ENCODE data around the gene TENM4.

Gene TENM4

DNA sequence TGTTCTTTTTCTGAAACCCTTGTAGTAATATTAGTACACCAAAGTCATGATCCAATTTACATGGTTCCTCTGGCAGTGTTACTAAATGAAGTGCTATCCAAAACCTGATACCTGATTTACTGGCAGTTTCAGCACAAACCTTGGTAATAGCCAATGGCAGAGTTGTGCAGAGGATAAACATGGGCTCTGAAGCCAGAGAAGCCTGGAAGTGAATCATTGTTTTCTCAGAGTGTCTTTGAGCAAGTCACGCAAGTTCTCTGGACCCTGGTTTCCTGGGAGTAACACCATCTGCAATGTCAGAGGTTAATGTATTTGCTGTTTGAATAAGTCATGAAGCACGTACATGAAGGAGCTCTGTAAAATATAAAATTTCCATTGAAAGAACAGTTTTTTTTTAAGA, 643.9 kb downstream of the TENM4 start:
- no peak for TF ChIP-seq EZH2phosphoT487 (IDR thresholded peaks at IDR 0.05; ENCODE audit: borderline replicate concordance, low read length)
- TF ChIP-seq, protein P1, sequence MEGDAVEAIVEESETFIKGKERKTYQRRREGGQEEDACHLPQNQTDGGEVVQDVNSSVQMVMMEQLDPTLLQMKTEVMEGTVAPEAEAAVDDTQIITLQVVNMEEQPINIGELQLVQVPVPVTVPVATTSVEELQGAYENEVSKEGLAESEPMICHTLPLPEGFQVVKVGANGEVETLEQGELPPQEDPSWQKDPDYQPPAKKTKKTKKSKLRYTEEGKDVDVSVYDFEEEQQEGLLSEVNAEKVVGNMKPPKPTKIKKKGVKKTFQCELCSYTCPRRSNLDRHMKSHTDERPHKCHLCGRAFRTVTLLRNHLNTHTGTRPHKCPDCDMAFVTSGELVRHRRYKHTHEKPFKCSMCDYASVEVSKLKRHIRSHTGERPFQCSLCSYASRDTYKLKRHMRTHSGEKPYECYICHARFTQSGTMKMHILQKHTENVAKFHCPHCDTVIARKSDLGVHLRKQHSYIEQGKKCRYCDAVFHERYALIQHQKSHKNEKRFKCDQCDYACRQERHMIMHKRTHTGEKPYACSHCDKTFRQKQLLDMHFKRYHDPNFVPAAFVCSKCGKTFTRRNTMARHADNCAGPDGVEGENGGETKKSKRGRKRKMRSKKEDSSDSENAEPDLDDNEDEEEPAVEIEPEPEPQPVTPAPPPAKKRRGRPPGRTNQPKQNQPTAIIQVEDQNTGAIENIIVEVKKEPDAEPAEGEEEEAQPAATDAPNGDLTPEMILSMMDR (IDR thresholded peaks at IDR 0.05; ENCODE audit: low read depth, low read length, poor library complexity, severe bottlenecking) = no peak
- Histone ChIP-seq H3K36me3 (ENCODE audit: control insufficient read depth, low read length) (no peaks in the 10 kb centered on the region), H3K79me2 (ENCODE audit: control insufficient read depth, low read length) (no peaks in the 10 kb centered on the region), H3K9me3 (ENCODE audit: control insufficient read depth, insufficient read depth, low read length) (no peaks in the 10 kb centered on the region), H3K4me3 (ENCODE audit: low read length) (no peak overlapping the region), H3F3A (ENCODE audit: control insufficient read depth, insufficient read depth) (no peaks in the 10 kb centered on the region), H3K27me3 (ENCODE audit: control insufficient read depth, low read length) (no peaks in the 10 kb centered on the region), H3K4me1 (ENCODE audit: control insufficient read depth, low read length) (no peaks in the 10 kb centered on the region), H3K9me2 (replicated peaks; ENCODE audit: control insufficient read depth, low read length) (no peaks in the 10 kb centered on the region), H3K4me2 (ENCODE audit: low read length) (no peak overlapping the region), H3K27ac (ENCODE audit: low read depth, low read length) (no peak overlapping the region), H4K20me1 (ENCODE audit: control insufficient read depth, insufficient read depth, low read depth, low read length) (no peaks in the 10 kb centered on the region)

- no peak for TF ChIP-seq EZH2phosphoT487 (IDR thresholded peaks at IDR 0.05; ENCODE audit: borderline replicate concordance, low read length)
- TF ChIP-seq, protein P1 (IDR thresholded peaks at IDR 0.05; ENCODE audit: low read depth, low read length, poor library complexity, severe bottlenecking) = no peak
- H3K4me3 ChIP-seq (ENCODE audit: low read length) = no peak overlapping the region
- H3K4me1 ChIP-seq (ENCODE audit: control insufficient read depth, low read length) = no peaks in the 10 kb centered on the region
- no peaks in the 10 kb centered on the region for H3F3A ChIP-seq (ENCODE audit: control insufficient read depth, insufficient read depth)
- H3K36me3 ChIP-seq (ENCODE audit: control insufficient read depth, low read length) = no peaks in the 10 kb centered on the region
- H3K9me2 ChIP-seq (replicated peaks; ENCODE audit: control insufficient read depth, low read length) = no peaks in the 10 kb centered on the region
- no peaks in the 10 kb centered on the region for H3K9me3 ChIP-seq (ENCODE audit: control insufficient read depth, insufficient read depth, low read length)
- H3K4me2 ChIP-seq (ENCODE audit: low read length) = no peak overlapping the region
- no peaks in the 10 kb centered on the region for H3K27me3 ChIP-seq (ENCODE audit: control insufficient read depth, low read length)
- H4K20me1 ChIP-seq (ENCODE audit: control insufficient read depth, insufficient read depth, low read depth, low read length) = no peaks in the 10 kb centered on the region
- H3K79me2 ChIP-seq (ENCODE audit: control insufficient read depth, low read length) = no peaks in the 10 kb centered on the region
- no peak overlapping the region for H3K27ac ChIP-seq (ENCODE audit: low read depth, low read length)
Observed at GRCh38 chr11:78795621-78796261, 645.1 kb downstream of the TENM4 start.

- TF ChIP-seq, protein P1 (IDR thresholded peaks at IDR 0.05; ENCODE audit: low read depth, low read length, poor library complexity, severe bottlenecking) = no peak
- TF ChIP-seq EZH2phosphoT487 (IDR thresholded peaks at IDR 0.05; ENCODE audit: borderline replicate concordance, low read length) = no peak
- no peaks in the 10 kb centered on the region for H3K9me3 ChIP-seq (ENCODE audit: control insufficient read depth, insufficient read depth, low read length)
- H3K9me2 ChIP-seq (replicated peaks; ENCODE audit: control insufficient read depth, low read length) = no peaks in the 10 kb centered on the region
- H3K27ac ChIP-seq (ENCODE audit: low read depth, low read length) = no peak overlapping the region
- no peaks in the 10 kb centered on the region for H4K20me1 ChIP-seq (ENCODE audit: control insufficient read depth, insufficient read depth, low read depth, low read length)
- H3K79me2 ChIP-seq (ENCODE audit: control insufficient read depth, low read length) = no peaks in the 10 kb centered on the region
- no peaks in the 10 kb centered on the region for H3F3A ChIP-seq (ENCODE audit: control insufficient read depth, insufficient read depth)
- H3K4me3 ChIP-seq (ENCODE audit: low read length) = no peak overlapping the region
- H3K4me2 ChIP-seq (ENCODE audit: low read length) = no peak overlapping the region
- no peaks in the 10 kb centered on the region for H3K36me3 ChIP-seq (ENCODE audit: control insufficient read depth, low read length)
- H3K4me1 ChIP-seq (ENCODE audit: control insufficient read depth, low read length) = no peaks in the 10 kb centered on the region
- H3K27me3 ChIP-seq (ENCODE audit: control insufficient read depth, low read length) = no peaks in the 10 kb centered on the region
Observed at GRCh38 chr11:78791964-78792363, 648.9 kb downstream of the TENM4 start.

All from DOHH2 (cell line).